ENCODE measurements around the gene CDKN2D.

The CDKN2D gene

GRCh38 chr19:10593148-10593547 is 24.4 kb upstream of the CDKN2D start:
- DNase-seq (ENCODE audit: low read depth, low spot score), result no peak
- H3K4me3 ChIP-seq (ENCODE audit: low read depth, low read length), result no peak overlapping the region
- in situ Hi-C loops (cut with HindIII; ENCODE audit: low sequenced_read_pairs), result no loop called here

DNA sequence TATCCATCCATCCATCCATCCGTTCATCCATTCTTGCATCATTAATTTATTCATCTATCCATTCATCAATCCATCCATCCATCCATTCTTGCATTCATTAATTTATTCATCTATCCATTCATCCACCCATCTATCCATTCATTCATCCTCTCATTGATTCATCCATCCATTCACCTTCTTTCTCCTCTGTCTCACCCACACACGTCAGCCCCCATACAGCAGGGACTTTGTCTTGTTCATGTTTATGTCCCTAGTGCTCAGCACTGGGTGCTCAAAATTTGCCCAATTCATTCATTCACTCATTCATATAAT is 19.0 kb upstream of the CDKN2D start:
- in situ Hi-C loops (cut with HindIII; ENCODE audit: low sequenced_read_pairs), result no loop called here
- H3K4me3 ChIP-seq (ENCODE audit: low read depth, low read length), result no peak overlapping the region
- no peak for DNase-seq (ENCODE audit: low read depth, low spot score)
- no peak for TF ChIP-seq CTCF (IDR thresholded peaks at IDR 0.05; ENCODE audit: low read depth, low read length)

More at GRCh38 chr19:10593148-10593547, 24.4 kb upstream of the CDKN2D start:
- no peak for TF ChIP-seq CTCF (IDR thresholded peaks at IDR 0.05; ENCODE audit: low read depth, low read length)

DNA sequence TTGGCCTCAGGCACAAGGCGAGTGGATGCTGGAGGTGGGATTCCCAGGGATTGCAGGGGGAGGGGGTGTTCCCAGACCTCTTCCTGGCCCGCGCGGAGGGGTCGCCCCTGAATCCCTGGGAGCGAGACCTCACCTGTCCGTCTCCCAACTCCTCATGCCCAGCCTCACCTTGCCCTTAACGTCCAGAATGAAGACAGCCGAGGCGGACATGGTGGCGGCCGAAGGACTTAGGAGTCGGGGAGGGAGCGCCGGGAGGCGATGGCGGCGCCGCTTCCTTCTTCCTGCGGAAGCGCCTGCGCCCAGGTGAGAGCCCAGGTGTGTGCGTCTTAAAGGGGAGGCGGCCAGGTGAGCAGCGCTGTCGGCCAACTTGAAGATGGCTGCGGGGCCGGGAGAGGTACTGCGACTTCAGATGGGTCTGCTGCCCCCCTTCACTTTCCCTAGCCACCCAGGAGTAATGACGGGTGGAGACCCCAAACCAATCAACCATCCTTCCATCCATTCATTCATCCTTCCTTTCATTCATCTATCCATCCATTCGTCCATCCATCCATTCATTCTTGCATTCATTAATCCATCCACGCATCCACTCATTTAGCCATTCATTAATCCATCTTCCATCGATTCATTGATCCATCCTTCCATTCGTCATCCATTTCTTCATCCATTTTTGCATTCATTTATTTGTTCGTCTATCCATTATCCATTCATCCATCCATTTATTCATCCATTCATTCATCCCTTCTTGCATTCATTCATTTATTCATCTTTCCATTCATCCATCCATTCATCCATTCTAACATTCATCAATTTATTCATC is 18.5 kb upstream of the CDKN2D start, which contains the start of gene AP1M2:
AP1M2 (minus strand) TSS at position 291 of the 817 bp plus-strand sequence; CDS start at position 210, 81 bp downstream.
- no peak within 1 kb of the TSS for H3K4me3 ChIP-seq (ENCODE audit: low read depth, low read length)
- no peak for TF ChIP-seq CTCF (IDR thresholded peaks at IDR 0.05; ENCODE audit: low read depth, low read length)
- no peak for DNase-seq (ENCODE audit: low read depth, low spot score)
- in situ Hi-C loops (cut with HindIII; ENCODE audit: low sequenced_read_pairs), result no loop called here

DNA sequence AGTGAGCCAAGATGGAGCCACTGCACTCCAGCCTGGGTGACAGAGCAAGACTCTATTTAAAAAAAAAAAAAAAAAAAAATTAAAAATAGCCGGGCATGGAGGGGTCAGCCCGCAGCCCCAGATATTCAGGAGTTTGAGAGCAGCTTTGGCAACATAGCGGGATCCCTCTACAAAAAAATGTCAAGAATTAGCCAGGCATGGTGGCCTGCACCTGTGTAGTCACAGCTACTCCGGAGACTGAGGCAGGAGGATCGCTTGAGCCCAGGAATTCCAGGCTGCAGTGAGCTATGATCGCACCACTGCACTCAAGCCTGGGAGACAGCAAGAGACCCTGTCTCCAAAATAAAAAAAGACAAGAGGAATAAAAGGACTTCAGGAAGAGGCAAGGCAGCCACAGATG is 17.6 kb upstream of the CDKN2D start:
- DNase-seq (ENCODE audit: low read depth, low spot score), result no peak
- in situ Hi-C loops (cut with HindIII; ENCODE audit: low sequenced_read_pairs), result no loop called here
- no peak overlapping the region for H3K4me3 ChIP-seq (ENCODE audit: low read depth, low read length)
- TF ChIP-seq CTCF (IDR thresholded peaks at IDR 0.05; ENCODE audit: low read depth, low read length), result no peak

DNA sequence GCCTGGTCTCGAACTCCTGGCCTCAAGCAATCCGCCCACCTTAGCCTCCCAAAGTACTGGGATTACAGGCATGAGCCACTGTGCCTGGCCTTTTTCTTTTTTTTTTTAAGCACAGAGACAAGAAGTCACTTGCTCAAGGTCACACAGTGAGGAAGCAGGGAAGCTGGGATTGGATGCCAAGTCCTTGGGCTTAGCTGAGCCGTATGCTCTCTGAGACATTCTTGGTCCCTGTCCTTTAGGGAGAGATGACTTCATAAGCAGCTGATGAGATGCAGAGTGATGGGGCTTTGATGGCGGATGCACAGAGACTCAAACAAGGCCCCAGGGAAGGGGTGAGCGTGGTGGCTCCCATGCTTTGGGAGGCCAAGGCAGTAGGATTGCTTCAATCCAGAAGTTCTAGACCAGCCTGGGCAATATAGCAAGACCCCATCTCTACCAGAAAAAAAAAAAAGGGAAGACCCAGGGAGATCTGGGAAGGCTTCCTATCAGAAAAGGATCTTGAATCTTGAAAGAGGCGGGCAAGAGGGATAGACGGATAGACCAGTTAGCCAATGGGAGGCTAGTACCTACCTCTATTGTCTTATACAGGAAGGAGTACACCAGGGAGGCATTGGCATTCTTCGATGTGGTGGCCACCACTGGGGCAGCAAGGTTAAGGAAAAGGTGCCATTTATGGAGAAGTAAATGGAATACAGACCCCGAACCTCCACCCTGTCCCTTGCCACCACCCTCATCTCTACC is 14.4 kb upstream of the CDKN2D start:
- no peak overlapping the region for H3K4me3 ChIP-seq (ENCODE audit: low read depth, low read length)
- no peak for DNase-seq (ENCODE audit: low read depth, low spot score)
- TF ChIP-seq CTCF (IDR thresholded peaks at IDR 0.05; ENCODE audit: low read depth, low read length), result no peak
- in situ Hi-C loops (cut with HindIII; ENCODE audit: low sequenced_read_pairs), result no loop called here

- in situ Hi-C loops (cut with HindIII; ENCODE audit: low sequenced_read_pairs), result no loop called here
- no peak for TF ChIP-seq CTCF (IDR thresholded peaks at IDR 0.05; ENCODE audit: low read depth, low read length)
- H3K4me3 ChIP-seq (ENCODE audit: low read depth, low read length), result no peak overlapping the region
These were observed 13.3 kb upstream of the CDKN2D start for GRCh38 chr19:10582091-10582490.

More at GRCh38 chr19:10582091-10582490, 13.3 kb upstream of the CDKN2D start:
- DNase-seq (ENCODE audit: low read depth, low spot score), result no peak

Data from astrocyte of the spinal cord (primary cell).